IPS-18a (cell line): Measurements from ENCODE around the gene RIC3.

ENCODE experiments used
- H3K27ac ChIP-seq: one replicate; pipeline ENCODE4 v1.5.1; 2013; ENCODE audit warnings: low read length
- H3K27me3 ChIP-seq: one replicate; pipeline ENCODE4 v1.6.1; 2013; ENCODE audit warnings: mild to moderate bottlenecking, low read length; ENCODE audit not compliant: control insufficient read depth, insufficient read depth
- H3K36me3 ChIP-seq: one replicate; pipeline ENCODE4 v1.6.1; 2013; ENCODE audit warnings: low read depth, low read length; ENCODE audit not compliant: control insufficient read depth
- H3K4me1 ChIP-seq: one replicate; pipeline ENCODE4 v1.6.1; 2013; ENCODE audit warnings: low read depth, low read length; ENCODE audit not compliant: control insufficient read depth
- H3K4me3 ChIP-seq: one replicate; pipeline ENCODE4 v1.5.1; 2013; ENCODE audit warnings: low read length
- H3K9ac ChIP-seq: one replicate; pipeline ENCODE4 v1.6.1; 2013; ENCODE audit warnings: mild to moderate bottlenecking, low read length, moderate library complexity
- H3K9me3 ChIP-seq: one replicate; pipeline ENCODE4 v1.6.1; 2013; ENCODE audit warnings: low read depth, low read length; ENCODE audit not compliant: control insufficient read depth

The RIC3 gene

GRCh38 chr11:8083871-8084281 lies 84.9 kb downstream of the RIC3 start:
- Histone ChIP-seq H3K36me3 (no peaks in the 10 kb centered on the region), H3K27ac (no peak overlapping the region), H3K4me1 (peaks cover 51% of the 10 kb centered on the region), H3K9ac (peak overlapping the region; percentile 46), H3K27me3 (peaks cover 28% of the 10 kb centered on the region), H3K4me3 (peak overlapping the region; percentile 16), H3K9me3 (no peaks in the 10 kb centered on the region)

GRCh38 chr11:8083088-8083395 lies 85.8 kb downstream of the RIC3 start:
- H3K9ac ChIP-seq: no peak overlapping the region
- no peaks in the 10 kb centered on the region for H3K9me3 ChIP-seq
- H3K4me1 ChIP-seq: peaks cover 51% of the 10 kb centered on the region
- H3K27me3 ChIP-seq: peaks cover 28% of the 10 kb centered on the region
- H3K36me3 ChIP-seq: no peaks in the 10 kb centered on the region
- H3K27ac ChIP-seq: no peak overlapping the region
- no peak overlapping the region for H3K4me3 ChIP-seq

- Histone ChIP-seq H3K4me1 (peaks cover 51% of the 10 kb centered on the region), H3K36me3 (no peaks in the 10 kb centered on the region)
Observed at GRCh38 chr11:8082391-8083087, 86.3 kb downstream of the RIC3 start.

GRCh38 chr11:8081591-8082250 lies 87.1 kb downstream of the RIC3 start:
- Histone ChIP-seq H3K27me3 (peaks cover 28% of the 10 kb centered on the region), H3K4me1 (peaks cover 47% of the 10 kb centered on the region), H3K9ac (peak overlapping the region; percentile 51), H3K36me3 (no peaks in the 10 kb centered on the region), H3K9me3 (no peaks in the 10 kb centered on the region), H3K4me3 (peak overlapping the region; percentile 62), H3K27ac (no peak overlapping the region)

More at GRCh38 chr11:8082391-8083087, 86.3 kb downstream of the RIC3 start:
- peak overlapping the region; percentile 62 for H3K4me3 ChIP-seq
- H3K9ac ChIP-seq: no peak overlapping the region
- no peak overlapping the region for H3K27ac ChIP-seq
- no peaks in the 10 kb centered on the region for H3K9me3 ChIP-seq
- H3K27me3 ChIP-seq: peaks cover 28% of the 10 kb centered on the region

GRCh38 chr11:8080674-8081590 lies 87.9 kb downstream of the RIC3 start, which contains the start of gene TUB:
Gene TUB (plus strand): TSS chr11:8081211. CDS start chr11:8081511, 300 bp downstream.
- Histone ChIP-seq H3K9me3 (no peaks in the 10 kb centered on the region), H3K4me3 (peak within 1 kb of the TSS; percentile 62), H3K27ac (no peak within 1 kb of the TSS), H3K9ac (peak within 1 kb of the TSS; percentile 51), H3K36me3 (no peaks in the 10 kb centered on the region), H3K4me1 (peaks cover 44% of the 10 kb centered on the region), H3K27me3 (peaks cover 28% of the 10 kb centered on the region)

GRCh38 chr11:8080069-8080670 lies 88.7 kb downstream of the RIC3 start:
- Histone ChIP-seq H3K36me3 (no peaks in the 10 kb centered on the region), H3K4me1 (peaks cover 37% of the 10 kb centered on the region), H3K27ac (no peak overlapping the region), H3K4me3 (peak overlapping the region; percentile 62), H3K9ac (no peak overlapping the region), H3K9me3 (no peaks in the 10 kb centered on the region), H3K27me3 (peaks cover 28% of the 10 kb centered on the region)

GRCh38 chr11:8079111-8079675 lies 89.6 kb downstream of the RIC3 start:
- Histone ChIP-seq H3K27ac (no peak overlapping the region), H3K9me3 (no peaks in the 10 kb centered on the region)

GRCh38 chr11:8075119-8075726 lies 93.6 kb downstream of the RIC3 start:
- Histone ChIP-seq H3K9me3 (no peaks in the 10 kb centered on the region), H3K27me3 (peaks cover 27% of the 10 kb centered on the region), H3K27ac (no peak overlapping the region), H3K4me3 (no peak overlapping the region), H3K36me3 (no peaks in the 10 kb centered on the region), H3K9ac (no peak overlapping the region), H3K4me1 (peaks cover 13% of the 10 kb centered on the region)

More at GRCh38 chr11:8079111-8079675, 89.6 kb downstream of the RIC3 start:
- H3K36me3 ChIP-seq: no peaks in the 10 kb centered on the region
- H3K27me3 ChIP-seq: peaks cover 28% of the 10 kb centered on the region
- no peak overlapping the region for H3K4me3 ChIP-seq
- H3K9ac ChIP-seq: no peak overlapping the region
- peaks cover 28% of the 10 kb centered on the region for H3K4me1 ChIP-seq

- Histone ChIP-seq H3K9ac (no peak overlapping the region), H3K36me3 (no peaks in the 10 kb centered on the region), H3K27me3 (peaks cover 15% of the 10 kb centered on the region), H3K9me3 (no peaks in the 10 kb centered on the region), H3K27ac (no peak overlapping the region), H3K4me1 (peaks cover 16% of the 10 kb centered on the region), H3K4me3 (no peak overlapping the region)
Observed at GRCh38 chr11:8071616-8072581, 96.9 kb downstream of the RIC3 start.
